HG03565 (cell line): ENCODE measurements around the gene FAM131A.

Experiments used
- ATAC-seq: cut with Tn5 transposase; IDR thresholded peaks from one replicate; pipeline ENCODE4 v1.9.1; 2021; ENCODE audit warnings: mild to moderate bottlenecking, moderate library complexity; ENCODE audit not compliant: unreplicated experiment

Gene FAM131A

GRCh38 chr3:184354754-184355153, 17.4 kb downstream of the FAM131A start:
- ATAC-seq, result no peak

DNA sequence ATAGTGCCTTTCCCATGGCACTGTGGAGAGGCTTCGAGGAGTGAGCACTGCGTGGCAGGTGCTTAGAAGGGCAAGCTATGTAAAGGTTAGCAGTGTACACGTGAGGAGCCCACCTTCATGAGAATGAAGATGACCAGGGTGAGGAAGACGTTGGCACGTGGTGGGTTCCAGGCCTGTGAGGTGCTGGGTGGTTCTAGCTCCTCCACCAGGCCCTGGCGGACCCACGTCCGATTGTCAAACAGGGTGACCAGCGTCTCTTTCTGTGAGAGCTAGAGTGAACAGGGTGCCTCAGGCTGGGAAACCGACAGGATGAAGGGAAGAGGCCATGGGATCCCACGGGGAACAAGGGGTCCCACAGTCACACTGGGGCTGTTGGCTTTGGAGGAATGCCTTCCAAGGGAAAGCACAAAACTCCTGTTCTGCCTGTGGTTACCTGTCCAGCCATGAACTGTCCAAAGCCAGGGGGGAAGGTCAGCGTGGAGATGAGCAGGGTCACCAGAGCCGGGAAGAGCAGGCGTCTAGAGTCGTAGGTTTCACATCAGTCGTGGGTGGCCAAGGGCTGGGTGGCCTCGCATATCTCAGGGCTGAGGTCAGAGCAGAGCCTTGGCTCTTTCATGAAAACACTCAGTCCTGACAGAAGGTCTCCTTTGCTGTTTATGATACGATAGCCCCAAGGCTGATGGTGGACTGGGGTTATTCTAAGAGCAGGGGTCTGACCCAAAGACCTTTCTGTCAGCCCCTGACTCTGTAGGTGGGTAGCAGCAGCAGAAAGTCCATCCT, 18.1 kb downstream of the FAM131A start:
- no peak for ATAC-seq

- ATAC-seq, result no peak
Observed at GRCh38 chr3:184357248-184358123, 20.1 kb downstream of the FAM131A start.

DNA sequence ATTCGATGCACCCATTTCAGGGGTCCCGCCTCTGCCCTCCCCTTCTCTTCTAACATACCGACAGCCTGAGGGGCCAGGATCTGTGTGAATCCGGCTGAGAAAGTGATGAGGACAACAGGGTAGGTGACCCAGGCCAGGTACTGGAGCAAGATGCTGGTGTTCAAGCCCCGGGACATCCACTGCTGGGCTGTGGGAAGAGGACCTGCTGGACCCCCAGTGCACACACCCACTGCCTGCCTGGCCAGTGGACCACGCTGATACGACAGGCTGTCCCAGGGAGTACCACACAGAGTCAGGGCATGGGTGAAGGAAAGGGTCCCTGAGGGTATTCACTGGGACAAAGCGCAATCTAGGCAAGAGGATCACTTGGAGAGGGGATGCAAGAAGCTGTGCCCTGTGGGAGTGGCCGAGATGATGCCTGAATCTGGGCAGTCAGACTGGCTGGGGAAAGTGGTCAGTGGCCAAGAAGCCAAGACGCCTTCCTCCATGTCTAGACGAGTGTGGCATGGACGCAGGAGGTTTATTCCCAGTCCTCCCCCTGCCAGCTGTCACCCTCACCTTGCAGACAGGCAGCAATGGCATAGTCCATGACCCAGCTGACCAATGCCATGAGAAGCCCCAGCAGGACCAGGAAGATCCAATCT, 20.8 kb downstream of the FAM131A start:
- ATAC-seq, result no peak

DNA sequence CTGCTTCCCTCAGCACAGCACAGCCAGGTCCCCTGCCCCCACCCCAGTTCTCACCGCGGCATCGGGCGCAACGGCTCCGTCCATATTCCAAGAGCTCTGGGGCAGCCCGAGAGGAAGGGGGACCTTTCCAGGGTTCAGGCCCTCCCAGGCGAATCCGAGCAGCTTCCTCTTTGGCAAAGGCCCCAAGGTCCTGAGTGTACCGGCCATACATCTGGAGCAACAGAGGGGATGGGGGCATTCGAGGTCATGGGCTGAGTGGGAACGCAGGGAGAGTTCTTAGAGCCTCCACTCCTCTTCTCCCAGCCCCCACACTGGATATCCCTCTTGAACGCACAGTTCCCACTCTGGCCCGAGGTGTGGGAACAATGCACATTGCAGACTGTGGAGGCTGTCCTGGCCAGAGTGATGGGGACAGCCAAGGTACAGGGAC, 21.5 kb downstream of the FAM131A start:
- no peak for ATAC-seq

DNA sequence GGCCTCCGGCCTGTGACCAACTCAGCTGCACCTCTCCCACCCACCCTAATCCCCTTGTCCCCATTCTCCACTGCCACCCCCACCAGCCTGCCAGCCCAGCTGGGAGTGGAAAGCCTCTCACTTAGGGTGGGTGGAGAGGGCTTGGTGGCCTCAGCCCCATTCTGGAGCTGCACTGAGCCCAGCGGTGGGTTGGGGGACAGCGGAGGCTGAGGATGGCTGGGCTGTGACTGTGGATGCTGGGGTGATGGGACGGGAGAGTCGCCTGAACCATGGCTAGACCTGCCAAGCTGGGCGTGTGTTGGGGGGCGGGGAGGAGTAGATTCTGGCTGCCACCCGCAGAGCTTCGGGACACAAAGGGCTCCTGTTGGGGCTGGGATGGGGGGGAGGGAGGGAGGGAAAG, 22.2 kb downstream of the FAM131A start:
- no peak for ATAC-seq

GRCh38 chr3:184360070-184360928, 22.9 kb downstream of the FAM131A start:
- ATAC-seq, result no peak

DNA sequence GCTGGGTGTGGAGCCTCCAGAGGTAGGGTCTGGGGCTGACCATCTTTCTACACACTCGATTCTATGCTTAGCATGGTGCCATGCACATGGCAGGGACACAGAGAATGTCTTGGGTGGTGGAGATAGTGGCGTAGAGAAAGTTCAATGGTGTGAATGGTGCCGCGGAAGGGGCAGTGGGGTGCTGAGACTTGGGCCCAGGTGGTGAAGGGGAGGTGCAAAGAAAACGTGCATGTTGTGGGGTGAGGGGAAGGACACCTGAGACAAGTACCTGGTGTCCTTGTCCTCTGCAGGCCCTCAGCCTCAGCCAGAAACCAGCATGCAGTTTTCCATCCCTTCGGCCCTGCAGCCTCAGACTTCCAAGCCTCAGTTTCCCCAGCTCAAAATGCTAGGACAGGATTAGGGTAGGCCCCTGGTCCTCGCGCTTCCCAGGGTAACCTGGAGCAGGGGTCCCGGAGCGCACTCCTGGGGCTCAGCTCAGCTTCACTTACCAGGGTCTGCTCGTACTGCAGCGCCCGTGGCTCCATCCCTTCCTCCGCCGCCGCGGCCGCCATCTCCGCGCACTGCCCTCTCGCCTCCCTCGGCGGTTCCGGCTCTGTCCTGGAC, 23.6 kb downstream of the FAM131A start:
- ATAC-seq, result no peak

DNA sequence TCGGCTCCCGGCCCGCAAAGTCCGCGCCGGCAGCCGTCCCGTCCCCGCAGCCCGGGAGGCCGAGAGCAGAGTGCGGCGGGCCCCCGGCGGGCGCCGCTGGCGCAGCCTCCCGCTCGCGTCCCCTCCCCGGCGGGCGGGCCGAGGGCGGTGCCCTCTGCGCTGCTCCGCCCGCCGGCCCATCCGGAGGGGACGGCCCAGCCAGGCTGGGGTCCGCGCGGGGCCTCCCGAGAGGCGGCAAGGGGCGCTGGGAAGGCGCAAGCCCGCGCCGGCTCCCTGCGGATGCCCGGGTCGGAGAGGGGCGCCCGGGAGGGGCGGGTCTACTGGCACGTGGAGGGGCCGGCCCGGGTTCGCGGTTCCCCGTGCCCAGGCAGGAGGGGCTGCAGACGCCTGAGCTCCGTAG, 24.1 kb downstream of the FAM131A start, which contains the start of the genes CLCN2 and POLR2H:
TSS of gene CLCN2 (minus strand) at position 74 of the 400 bp plus-strand sequence. CDS start 126 bp downstream, outside the sequence.
TSS of gene POLR2H (plus strand) at position 179 of the 400 bp plus-strand sequence. CDS start 1,783 bp downstream, outside the sequence.
- ATAC-seq, result no peak

DNA sequence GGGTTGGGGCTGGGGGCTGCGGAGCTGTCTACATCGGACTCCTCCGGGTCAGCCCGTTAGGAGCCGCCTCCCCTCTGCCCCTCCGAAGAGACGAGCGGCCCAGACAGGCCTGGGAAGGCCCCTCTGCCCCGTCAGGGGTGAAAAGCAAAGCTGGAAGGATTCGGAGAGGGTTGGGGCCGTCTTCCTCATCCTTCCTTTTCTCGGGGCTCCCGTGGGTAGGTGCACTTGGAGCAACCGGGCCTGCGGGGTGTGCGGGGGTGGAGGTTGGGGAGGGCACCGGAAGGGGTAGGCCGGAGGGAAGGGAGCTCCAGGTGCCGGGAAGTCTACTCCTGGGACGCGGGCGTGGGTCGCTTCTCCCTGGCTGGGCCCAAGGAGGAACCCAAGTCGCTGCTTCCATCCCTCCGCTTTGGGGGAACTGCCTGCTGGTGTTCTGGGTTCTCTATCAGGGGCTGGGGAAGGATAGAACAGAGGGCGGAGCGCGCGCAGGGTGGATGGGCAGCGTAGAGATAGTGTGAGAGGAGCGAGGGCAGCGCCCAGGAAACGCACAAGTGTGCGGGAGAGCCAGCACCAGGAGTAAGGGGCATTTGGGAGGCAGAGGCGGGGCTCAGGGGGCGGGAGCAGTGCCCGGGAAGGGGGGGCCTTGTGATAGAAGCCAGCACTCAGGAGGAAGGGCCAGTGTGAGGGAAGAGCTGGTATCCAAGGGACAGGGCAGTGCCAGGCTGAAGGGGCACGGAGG, 24.7 kb downstream of the FAM131A start:
- ATAC-seq, result no peak

DNA sequence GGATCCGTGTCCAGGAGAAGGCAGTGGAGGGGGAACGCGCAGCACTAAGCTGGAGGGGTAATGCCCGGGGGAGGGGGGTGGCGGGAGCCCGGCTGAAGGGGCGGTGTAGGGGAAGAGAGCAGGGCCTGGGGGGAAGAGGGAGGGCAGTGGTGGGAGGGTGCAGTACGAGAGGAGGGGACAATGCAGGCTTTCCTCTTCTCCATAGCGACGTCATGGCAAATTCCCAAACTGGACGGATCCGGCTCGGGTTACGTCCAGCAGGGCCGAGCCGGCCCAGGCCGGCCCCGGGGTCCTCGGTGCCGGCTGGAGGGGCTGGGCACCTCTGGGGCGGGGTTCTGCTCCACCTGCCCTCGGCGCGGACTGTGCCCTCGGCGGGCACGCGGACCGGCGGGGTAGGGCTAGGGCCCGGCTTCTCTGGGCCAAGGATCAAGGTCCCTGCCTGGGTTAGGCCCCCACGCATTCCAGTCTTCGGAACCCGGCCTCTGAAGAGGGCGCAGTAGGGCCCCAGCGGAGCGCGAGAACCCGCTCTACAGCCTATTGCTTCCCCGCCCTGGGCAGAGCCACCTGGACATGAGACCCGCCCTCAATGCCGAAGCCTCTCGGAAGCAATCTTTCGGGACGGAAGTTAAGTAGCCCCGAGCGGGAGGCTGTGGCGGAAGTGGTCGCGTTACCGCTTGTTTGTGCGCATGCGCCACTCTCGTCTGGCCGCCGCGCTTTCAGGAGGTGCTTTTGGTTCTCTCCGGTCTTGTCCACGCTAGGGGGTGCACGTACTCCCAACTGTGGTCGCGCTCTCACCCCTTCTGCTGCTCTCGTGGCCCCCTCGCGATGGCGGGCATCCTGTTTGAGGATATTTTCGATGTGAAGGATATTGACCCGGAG, 25.5 kb downstream of the FAM131A start:
- peak; percentile 79 for ATAC-seq

DNA sequence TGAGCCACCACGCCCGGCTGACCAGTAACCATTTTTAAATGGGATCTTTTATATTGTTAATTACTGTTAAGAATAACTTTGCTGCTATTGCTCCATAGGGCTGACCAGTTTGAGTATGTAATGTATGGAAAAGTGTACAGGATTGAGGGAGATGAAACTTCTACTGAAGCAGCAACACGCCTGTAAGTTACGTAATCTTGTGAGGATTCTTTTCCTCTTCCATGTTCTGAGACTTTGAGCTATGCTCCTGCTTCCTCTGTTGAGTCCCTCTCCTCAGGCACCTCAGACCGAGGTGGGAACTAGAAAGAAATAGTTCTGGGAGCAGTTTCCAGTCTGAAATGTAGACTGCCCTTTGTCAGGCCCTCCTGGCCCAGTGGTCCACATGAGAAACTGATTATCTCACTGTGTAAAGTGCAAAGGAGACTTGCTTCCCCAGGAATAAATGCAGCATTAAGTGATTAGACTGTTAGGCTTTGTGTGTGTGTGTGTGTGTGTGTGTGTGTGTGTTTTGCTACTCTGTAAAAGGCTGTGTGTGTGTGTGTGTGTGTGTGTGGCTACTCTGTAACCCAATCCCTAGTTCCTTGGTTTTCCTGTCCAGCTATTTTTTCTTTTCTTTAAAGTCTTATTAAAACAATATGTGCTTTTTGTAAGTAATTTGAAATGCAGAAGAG, 29.4 kb downstream of the FAM131A start:
- no peak for ATAC-seq

GRCh38 chr3:184368116-184368515, 30.7 kb downstream of the FAM131A start:
- no peak for ATAC-seq

DNA sequence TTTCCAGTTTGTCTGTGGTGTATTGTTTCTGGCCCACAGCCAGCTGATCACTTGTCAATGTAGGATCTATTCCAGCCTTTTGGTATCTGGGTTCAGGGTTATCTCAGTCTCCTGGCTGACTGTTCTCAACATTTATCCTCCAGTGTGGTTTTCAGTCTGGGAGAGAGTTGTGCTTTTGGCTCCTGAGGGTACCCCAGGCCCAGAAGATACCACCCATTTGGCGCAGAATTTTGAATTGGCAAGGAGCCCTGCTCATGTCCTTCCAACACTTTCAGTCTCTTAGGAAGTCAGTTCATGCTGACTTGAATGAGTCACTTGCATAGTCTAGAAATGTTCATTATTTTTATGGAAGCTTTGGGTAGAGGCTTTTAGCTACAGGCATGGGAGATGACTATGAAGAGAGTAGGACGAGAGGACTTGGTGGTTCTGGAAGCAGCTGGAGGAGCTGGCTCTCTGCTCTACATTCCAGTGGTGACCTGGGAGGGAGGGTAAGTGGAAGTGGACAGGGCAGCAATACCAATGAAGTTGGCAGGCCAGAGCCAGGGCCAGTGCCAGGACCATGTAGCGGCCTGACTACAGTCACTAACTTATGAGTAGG, 31.3 kb downstream of the FAM131A start:
- ATAC-seq, result no peak

DNA sequence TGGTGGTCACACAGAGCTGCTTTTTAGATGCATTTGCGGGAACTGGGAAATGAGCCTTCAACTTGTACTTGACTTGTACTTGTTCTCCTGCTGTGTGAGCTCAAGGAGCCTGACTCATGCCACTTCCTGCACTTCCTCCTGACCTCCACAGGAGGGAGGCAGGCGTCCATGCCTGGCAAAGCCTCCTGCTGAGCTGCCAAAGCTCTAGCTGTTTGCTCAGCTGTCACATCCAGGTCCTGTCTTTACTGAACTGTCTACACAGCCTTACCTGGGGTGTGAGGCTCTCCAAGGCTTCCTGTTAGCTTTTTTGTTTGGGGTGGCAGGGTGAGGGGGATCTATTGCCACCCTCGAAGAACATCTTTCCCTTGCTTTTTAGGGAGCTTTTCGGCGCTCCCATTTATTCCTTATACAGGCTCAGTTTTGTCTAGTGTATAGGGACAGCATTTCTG, 34.2 kb downstream of the FAM131A start:
- peak; percentile 61 for ATAC-seq

DNA sequence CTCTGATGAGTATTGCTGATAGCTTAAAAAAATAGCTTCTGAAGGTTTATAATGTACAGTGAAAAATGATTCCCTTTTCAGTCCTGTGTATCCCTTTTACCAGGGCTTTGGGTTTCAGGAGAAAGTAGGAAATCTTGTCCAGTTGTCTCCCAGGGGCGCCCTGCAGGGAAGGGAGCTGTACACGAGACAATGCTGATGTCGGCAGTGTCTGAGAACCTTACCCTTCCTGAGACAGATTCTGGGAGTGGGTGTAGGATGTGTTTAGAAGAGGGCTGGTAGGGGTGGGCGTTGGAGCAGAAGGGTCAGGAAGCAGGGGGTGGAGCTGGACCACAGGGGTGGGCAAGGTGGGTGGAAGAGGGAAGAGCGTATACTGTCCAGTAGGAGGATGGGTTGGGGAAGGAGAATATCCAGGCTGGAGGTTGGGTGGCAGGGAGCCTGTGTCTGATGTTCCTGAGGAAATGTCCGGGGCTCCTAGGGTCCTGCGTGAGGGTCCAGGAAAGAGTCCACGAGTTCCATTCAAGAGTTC, 35.0 kb downstream of the FAM131A start:
- ATAC-seq, result no peak

- ATAC-seq, result no peak
Observed at GRCh38 chr3:184372911-184373310, 35.5 kb downstream of the FAM131A start.
